ENCODE data around the gene ANKRD11. TPM values are rescaled to one million over a fixed set of nuclear protein-coding genes. Genes with fewer than 3 reads are reported as not detected.
"Not testable (repeated sequence)": the region's sequence is repeated elsewhere in the genome, so short reads cannot be mapped to it uniquely, and the experiment has no call there.

Gene ANKRD11
- polyA plus RNA-seq, 1 experiment, result 48.1 TPM

DNA sequence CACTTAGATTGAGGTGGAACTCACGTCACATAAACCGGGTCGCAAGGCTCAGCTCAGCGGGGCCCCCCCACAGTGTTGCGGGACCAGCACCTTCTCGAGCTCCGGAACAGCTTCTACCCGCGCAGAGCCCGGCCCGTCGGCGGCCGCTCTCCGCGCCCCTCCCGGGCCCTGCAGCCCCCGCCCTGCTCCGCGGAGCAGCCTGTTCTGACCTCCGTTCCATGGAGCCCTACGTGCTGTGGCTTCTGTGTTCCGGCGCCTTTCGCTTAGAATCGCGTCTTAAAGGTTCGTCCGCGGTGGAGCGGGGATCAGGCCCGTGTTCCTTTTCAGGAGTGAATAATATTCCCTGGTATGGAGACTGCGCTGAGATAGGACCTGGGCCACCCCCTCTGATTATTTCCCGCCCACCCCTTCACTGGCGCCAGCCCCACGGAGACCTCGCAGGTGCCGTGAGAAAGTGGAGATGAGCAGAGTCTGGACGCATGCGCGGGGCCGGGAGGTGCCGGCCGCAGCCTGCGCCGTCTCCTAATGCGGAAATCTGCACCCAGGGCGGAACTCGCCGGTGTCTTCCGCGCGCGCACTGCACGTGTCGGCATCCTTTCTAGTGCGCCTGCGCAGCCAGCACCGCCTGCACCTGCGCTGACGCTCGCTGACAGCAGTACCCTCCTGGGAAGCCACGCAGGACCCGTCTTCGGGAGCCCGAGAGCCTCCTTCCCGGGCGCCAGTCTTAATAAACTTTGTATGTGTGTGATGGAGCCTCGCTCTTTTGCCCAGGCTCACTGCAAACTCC lies 242.0 kb downstream of the ANKRD11 start:
- no peak for DNase-seq (ENCODE audit: low read depth, low spot score)
- H3K4me3 ChIP-seq (ENCODE audit: low read depth, low read length), result peak overlapping the region; percentile 48; the same call in 1 of the 2 replicates
- CTCF ChIA-PET, result no interaction called here
- H3K27me3 ChIP-seq (ENCODE audit: control insufficient read depth, insufficient read depth, low read length), result no peaks in the 10 kb centered on the region
- no peak overlapping the region for H3K27ac ChIP-seq (ENCODE audit: low read depth, low read length)
- H3K9me3 ChIP-seq (ENCODE audit: control insufficient read depth, insufficient read depth, low read length), result peaks cover 22% of the 10 kb centered on the region
- TF ChIP-seq, protein P1, sequence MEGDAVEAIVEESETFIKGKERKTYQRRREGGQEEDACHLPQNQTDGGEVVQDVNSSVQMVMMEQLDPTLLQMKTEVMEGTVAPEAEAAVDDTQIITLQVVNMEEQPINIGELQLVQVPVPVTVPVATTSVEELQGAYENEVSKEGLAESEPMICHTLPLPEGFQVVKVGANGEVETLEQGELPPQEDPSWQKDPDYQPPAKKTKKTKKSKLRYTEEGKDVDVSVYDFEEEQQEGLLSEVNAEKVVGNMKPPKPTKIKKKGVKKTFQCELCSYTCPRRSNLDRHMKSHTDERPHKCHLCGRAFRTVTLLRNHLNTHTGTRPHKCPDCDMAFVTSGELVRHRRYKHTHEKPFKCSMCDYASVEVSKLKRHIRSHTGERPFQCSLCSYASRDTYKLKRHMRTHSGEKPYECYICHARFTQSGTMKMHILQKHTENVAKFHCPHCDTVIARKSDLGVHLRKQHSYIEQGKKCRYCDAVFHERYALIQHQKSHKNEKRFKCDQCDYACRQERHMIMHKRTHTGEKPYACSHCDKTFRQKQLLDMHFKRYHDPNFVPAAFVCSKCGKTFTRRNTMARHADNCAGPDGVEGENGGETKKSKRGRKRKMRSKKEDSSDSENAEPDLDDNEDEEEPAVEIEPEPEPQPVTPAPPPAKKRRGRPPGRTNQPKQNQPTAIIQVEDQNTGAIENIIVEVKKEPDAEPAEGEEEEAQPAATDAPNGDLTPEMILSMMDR (IDR thresholded peaks at IDR 0.05; ENCODE audit: low read depth, low read length), result no peak
- POLR2A ChIA-PET, result no interaction called here

DNA sequence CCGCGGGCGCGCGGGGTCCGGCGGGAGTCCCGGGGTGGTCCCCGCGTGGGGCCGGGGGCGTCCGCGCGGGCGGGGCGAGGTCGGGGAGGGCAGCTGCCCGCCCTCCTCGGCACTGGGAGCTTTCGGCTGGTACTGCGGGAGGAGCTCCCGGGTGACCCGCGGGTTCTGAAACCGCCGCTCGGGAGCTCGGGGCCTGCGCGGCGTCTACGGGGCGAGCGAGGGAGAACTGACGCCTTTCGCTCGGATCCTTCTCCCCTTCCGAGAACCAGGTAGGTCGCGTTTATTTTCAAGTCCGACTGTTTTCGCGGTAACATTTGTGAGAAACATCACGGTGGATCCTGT lies 242.7 kb downstream of the ANKRD11 start:
- H3K27ac ChIP-seq (ENCODE audit: low read depth, low read length); H3K27me3 ChIP-seq (ENCODE audit: control insufficient read depth, insufficient read depth, low read length); CTCF ChIA-PET; DNase-seq (ENCODE audit: low read depth, low spot score): not testable (repeated sequence)
- Histone ChIP-seq H3K9me3 (ENCODE audit: control insufficient read depth, insufficient read depth, low read length) (peaks cover 22% of the 10 kb centered on the region), H3K4me3 (ENCODE audit: low read depth, low read length) (peak overlapping the region; percentile 48)
- POLR2A ChIA-PET, result interaction anchor here (0.7 to 1.5 kb wide), 4 partner anchors 10 to 261 kb away, joined by 3 to 7 read pairs (median 4); partner anchors contain the start of genes SPG7 and ZNF778

DNA sequence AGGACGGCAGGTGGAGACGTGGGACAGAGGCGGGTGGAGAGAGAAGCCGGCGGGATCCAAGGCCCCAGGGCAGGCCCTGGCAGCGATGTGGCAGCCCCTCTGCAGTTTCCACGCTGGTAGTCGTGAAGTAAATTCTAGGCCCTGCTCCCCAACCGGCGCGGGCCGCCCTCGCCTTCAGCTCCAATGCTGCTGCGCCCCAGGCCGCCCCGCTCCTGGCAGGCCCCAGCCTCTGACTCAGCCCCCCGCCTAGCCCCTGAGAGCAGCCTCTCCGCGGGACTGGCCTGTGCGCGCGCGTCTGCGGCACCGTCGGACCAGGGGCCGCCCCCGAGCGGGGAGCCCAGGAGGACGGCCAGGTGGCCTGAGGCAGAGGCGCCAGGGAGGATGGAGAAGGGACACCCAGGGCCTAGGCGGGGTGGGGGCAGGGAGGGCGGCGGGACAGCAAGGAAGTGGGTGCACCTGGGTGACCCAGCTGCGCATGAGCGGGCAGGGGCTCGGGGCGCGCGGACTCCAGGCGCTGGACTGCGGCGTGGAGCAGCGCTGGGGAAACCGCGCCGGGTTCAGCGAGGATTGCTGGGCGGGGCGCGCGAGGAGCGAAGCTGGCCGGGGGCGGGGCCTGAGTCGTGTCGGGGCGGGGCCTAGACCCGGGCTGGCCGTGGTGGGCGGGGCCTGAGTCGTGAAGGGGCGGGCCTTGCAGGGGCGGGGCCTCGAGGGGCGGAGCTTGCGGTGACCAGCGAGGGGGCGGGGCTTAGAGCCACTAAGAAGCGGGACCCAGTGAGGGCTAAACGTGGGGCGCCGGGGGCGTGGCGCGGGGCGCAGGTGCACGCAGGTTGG lies 243.2 kb downstream of the ANKRD11 start:
- Histone ChIP-seq H3K27ac (ENCODE audit: low read depth, low read length) (peak overlapping the region; percentile 21), H3K9me3 (ENCODE audit: control insufficient read depth, insufficient read depth, low read length) (peaks cover 22% of the 10 kb centered on the region)
- POLR2A ChIA-PET, result interaction anchor here (0.7 to 1.5 kb wide), 4 partner anchors 10 to 262 kb away, joined by 3 to 7 read pairs (median 4); partner anchors contain the start of genes SPG7 and ZNF778

DNA sequence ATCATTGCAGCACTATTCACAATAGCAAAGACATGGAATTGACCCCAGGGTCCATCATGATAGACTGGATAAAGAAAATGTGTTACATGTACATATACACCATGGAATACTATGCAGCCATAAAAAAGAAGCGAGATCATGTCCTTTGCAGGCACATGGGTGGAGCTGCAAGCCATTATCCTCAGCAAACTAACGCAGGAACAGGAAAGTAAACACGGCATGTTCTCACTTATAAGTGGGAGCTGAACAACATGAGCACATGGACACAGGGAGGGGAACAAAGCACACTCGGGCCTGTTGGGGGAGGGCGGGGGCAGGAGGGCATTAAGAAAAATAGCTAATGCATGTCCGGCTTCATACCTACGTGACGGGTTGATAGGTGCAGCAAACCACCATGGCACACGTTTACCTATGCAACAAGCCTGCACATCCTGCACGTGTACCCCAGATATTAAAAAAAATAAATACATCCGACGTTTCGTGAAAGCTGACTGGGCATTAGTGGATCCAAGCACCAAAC lies 243.9 kb downstream of the ANKRD11 start:
- ChIA-PET CTCF (interaction anchor here (1.1 kb wide), 1 partner anchor 311 kb away, joined by 3 read pairs; no protein-coding TSS in a partner anchor), POLR2A (interaction anchor here (1.5 kb wide), 1 partner anchor 29 kb away, joined by 7 read pairs; the partner anchor contains the start of gene ZNF778)
- H3K27me3 ChIP-seq (ENCODE audit: control insufficient read depth, insufficient read depth, low read length), result no peaks in the 10 kb centered on the region
- peak overlapping the region; percentile 21 for H3K27ac ChIP-seq (ENCODE audit: low read depth, low read length)
- DNase-seq (ENCODE audit: low read depth, low spot score), result no peak
- TF ChIP-seq, protein P1 (IDR thresholded peaks at IDR 0.05; ENCODE audit: low read depth, low read length), result no peak
- peak overlapping the region; percentile 57 for H3K4me3 ChIP-seq (ENCODE audit: low read depth, low read length)
- peaks cover 22% of the 10 kb centered on the region for H3K9me3 ChIP-seq (ENCODE audit: control insufficient read depth, insufficient read depth, low read length)

More for the DNA sequence above, 243.2 kb downstream of the ANKRD11 start:
- H3K4me3 ChIP-seq (ENCODE audit: low read depth, low read length), result peak overlapping the region; percentile 57
- TF ChIP-seq, protein P1 (IDR thresholded peaks at IDR 0.05; ENCODE audit: low read depth, low read length), result peak; percentile 7; the same call in 1 of the 2 replicates
- CTCF ChIA-PET, result no interaction called here
- DNase-seq (ENCODE audit: low read depth, low spot score), result peak; percentile 65
- H3K27me3 ChIP-seq (ENCODE audit: control insufficient read depth, insufficient read depth, low read length), result no peaks in the 10 kb centered on the region

DNA sequence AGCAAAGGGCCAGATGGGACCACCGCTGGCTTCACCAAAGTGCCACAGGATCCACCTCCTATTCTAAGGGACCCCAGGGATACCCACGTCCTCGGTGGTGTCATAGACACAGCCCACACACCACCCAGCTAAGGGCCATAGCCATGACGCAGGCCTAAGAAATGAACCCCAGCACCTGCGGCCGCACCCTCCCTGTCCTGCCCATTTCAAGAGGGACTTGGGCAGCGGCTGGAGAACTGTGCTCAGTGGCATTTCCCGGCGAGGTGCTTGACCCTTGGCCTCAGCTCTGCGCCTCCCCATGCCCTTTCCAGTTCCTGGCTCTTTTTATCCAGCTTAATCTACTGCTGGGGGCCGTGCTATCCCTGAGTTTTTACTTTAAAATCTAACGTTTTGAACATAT lies 245.6 kb downstream of the ANKRD11 start:
- CTCF ChIA-PET, result no interaction called here
- Histone ChIP-seq H3K4me3 (ENCODE audit: low read depth, low read length) (no peak overlapping the region), H3K27ac (ENCODE audit: low read depth, low read length) (no peak overlapping the region), H3K27me3 (ENCODE audit: control insufficient read depth, insufficient read depth, low read length) (no peaks in the 10 kb centered on the region), H3K9me3 (ENCODE audit: control insufficient read depth, insufficient read depth, low read length) (peaks cover 13% of the 10 kb centered on the region)
- POLR2A ChIA-PET, result no interaction called here
- no peak for DNase-seq (ENCODE audit: low read depth, low spot score)
- TF ChIP-seq, protein P1 (IDR thresholded peaks at IDR 0.05; ENCODE audit: low read depth, low read length), result no peak

DNA sequence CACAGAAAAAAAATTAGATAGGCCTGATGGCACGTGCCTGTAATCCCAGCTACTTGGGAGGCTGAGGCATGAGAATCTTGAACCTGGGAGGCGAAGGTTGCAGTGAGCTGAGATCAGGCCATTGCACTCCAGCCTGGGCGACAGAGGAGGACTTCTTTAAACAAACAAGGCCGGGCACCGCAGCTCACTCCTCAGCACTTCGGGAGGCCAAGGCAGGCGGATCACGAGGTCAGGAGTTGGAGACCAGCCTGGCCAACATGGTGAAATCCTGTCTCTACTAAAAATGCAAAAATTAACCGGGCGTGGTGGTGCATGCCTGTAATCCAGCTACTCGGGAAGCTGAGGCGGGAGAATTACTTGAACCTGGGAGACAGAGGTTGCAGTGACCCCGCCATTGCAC lies 246.1 kb downstream of the ANKRD11 start:
- CTCF ChIA-PET; DNase-seq (ENCODE audit: low read depth, low spot score); POLR2A ChIA-PET; H3K4me3 ChIP-seq (ENCODE audit: low read depth, low read length); H3K27ac ChIP-seq (ENCODE audit: low read depth, low read length); H3K27me3 ChIP-seq (ENCODE audit: control insufficient read depth, insufficient read depth, low read length): not testable (repeated sequence)
- peaks cover 12% of the 10 kb centered on the region for H3K9me3 ChIP-seq (ENCODE audit: control insufficient read depth, insufficient read depth, low read length)
